GM08714 (cell line): ENCODE results near the gene ASCL2.

Experiments used
- H3K4me3 ChIP-seq: fragments of 200-500 bp; sonication (Bioruptor generic); 2 replicates; pipeline ENCODE4 v1.5.1; 2014; ENCODE audit warnings: mild to moderate bottlenecking, low read length, inconsistent platforms
- ZNF274 ChIP-seq: IDR thresholded peaks from 2 replicates; pipeline ENCODE4 v1.6.1; 2012; ENCODE audit warnings: mild to moderate bottlenecking, low read depth, low read length

Gene ASCL2

DNA sequence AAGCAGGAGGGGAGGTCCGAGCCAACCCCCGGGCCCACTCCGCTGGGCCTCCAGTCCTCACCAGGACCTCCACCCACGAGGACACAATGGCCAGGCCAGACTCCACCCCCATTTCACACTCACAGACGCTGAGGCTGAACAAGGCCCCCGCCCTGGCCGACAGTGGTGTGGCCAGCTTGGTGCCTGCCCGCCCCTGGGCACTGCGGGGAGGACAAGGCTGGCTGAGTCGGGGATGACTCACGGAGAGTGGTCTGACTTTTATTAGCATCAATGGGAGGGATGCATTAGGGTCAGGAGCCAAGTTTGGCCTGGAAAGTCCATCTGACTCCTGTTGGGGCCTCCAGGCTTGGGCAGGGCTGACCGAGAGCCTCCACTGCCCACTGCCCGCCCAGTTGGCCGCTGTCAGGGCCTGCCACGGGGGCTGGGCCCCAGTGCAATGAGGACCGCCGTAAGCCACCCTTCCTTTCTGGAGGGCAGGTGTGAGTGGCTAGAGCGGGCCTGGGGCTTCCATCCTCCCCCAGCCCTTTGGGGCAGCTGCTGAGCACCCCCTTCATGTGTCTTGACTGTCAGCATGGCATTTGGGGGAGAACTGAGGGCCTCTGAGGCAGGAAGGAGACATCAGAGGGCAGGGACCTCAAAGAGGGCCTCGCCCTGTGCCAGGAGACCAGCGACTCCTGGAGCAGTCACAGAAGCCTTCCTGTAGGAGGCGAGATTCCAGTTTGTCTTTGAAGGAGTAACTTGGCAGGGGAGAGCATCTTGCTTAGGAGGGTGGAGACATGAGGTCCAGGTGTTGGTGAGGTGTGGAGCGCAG lies 42.0 kb upstream of the ASCL2 start:
- TF ChIP-seq ZNF274 = no peak
- no peak overlapping the region for H3K4me3 ChIP-seq

GRCh38 chr11:2311353-2312133 lies 41.2 kb upstream of the ASCL2 start:
- no peak overlapping the region for H3K4me3 ChIP-seq
- no peak for TF ChIP-seq ZNF274

DNA sequence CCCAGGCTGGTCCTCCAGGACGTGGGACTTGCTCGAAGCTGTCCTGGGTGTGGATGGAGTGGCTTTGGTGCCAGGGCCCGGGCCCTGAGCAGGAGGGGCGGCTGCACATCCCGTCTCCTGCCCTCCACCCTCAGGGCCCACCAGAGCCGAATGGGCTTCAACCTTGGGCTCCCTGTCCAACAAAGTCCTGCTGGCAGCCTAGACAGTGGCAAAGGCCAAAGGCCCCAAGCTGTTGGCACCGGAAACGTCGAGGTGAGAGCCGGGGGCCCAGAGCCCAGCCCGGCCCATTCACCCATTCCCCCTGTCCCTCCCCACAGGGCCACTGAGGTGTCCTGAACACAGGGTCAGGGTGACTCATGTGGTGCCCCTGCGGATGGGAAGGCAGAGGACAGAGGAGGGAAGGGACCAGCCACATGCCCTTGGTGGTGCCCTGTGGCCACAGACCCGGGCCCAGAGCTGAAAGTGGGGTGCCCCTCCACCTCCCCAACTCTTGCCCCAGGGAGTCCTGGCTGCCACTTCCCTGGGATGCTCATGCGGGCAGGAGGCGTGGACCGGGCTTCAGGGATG lies 40.5 kb upstream of the ASCL2 start:
- TF ChIP-seq ZNF274 = no peak
- no peak overlapping the region for H3K4me3 ChIP-seq

DNA sequence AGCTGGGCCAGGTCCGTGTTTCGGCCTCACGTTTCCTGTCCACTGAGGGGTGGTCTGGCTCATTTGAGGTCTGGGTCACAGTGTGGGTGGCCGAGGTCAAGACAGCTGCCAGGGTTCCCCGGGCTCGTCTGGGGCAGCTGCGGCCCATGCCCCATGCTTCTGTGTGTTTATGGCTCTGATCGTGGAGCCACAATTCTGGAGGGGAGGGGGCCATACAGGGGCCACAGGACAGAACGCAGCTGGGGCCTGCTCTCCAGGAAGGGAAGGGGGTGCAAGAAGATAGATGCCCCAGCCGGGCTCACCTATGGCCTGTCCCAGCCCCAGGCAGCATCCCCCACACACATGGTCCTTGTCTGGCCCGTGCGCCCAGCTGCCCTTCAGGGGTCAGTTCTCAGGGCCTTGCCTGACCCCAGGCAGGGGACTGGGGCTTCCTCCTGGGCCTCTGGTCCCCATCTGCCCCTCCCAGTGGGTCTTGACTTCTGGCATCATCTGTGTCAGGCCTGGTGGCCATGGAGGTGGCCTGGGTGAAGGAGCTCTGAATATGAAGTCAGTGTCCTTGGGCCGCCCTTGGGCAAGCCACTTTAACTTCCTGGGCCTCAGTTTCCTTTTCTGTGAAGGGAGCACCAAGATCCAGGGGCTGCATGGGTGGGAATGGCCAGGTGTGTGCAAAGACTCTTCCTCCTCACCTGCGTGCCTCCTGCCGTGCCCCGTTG lies 39.8 kb upstream of the ASCL2 start:
- no peak for TF ChIP-seq ZNF274
- H3K4me3 ChIP-seq = no peak overlapping the region

GRCh38 chr11:2309251-2310072 lies 39.1 kb upstream of the ASCL2 start:
- TF ChIP-seq ZNF274 = no peak
- H3K4me3 ChIP-seq = no peak overlapping the region

GRCh38 chr11:2308713-2309112 lies 38.3 kb upstream of the ASCL2 start:
- no peak overlapping the region for H3K4me3 ChIP-seq
- TF ChIP-seq ZNF274 = no peak

DNA sequence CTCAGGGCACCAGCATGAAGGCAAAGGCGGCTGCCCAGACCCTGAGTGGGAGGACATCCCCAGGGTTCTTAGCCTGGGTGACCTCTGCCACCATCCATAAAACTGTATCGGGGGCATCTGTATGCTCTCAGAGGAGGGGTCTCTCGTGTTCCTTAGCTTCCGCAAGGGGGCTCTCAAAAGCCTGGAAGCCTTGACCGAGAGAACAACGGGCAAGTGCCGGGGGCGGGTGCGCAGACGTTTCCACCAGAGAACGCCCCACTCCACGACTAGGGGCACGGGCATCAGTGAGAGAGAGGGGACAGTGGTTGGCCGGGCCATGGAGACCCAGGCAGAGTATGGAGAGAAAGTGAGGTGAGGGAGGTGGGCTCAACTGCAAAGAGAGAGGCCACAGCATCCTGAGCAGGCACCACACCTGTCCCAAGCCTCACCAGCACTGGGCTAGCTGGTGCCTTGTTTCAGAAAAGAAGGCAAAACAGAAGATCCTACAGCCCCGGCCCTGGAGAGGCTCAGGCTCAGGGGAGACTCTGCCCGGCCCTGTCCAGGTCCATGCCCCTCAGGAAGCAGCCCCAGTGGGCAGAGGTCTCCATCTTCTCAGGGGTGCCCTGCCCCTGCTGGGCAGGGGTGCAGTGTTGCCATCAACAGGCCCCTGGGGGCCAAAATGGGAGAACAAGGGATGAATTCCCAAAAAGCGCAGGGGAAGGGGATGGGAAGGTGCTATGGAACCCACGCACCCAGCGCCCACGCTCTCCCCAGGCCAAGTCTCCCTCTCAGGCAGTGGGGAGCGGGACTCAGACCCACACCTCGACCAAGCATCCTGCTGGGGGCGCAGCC lies 37.3 kb upstream of the ASCL2 start:
- H3K4me3 ChIP-seq = no peak overlapping the region
- TF ChIP-seq ZNF274 = no peak

GRCh38 chr11:2306877-2307500 lies 36.6 kb upstream of the ASCL2 start:
- no peak for TF ChIP-seq ZNF274
- no peak overlapping the region for H3K4me3 ChIP-seq

DNA sequence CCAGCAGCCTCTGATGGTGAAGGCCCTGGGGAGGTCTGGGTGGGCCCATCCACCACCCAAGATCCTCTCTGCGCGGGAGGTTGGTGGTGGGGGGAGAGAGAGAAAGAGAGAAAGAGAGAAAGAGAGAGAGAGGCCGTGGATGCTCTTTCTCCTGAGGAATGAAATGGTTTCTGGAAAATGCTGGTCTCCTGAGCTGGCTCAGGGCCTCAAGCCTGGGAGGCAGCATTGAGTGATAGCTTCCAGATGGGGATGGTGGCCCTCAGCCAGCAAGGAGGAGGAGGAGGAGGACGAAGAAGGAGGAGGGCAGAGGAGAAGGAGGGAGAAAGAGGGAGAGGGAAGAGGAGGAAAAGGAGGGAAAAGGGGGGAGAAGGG lies 36.0 kb upstream of the ASCL2 start:
- no peak overlapping the region for H3K4me3 ChIP-seq
- TF ChIP-seq ZNF274 = no peak

GRCh38 chr11:2305788-2306451 lies 35.5 kb upstream of the ASCL2 start:
- H3K4me3 ChIP-seq = no peak overlapping the region
- no peak for TF ChIP-seq ZNF274

DNA sequence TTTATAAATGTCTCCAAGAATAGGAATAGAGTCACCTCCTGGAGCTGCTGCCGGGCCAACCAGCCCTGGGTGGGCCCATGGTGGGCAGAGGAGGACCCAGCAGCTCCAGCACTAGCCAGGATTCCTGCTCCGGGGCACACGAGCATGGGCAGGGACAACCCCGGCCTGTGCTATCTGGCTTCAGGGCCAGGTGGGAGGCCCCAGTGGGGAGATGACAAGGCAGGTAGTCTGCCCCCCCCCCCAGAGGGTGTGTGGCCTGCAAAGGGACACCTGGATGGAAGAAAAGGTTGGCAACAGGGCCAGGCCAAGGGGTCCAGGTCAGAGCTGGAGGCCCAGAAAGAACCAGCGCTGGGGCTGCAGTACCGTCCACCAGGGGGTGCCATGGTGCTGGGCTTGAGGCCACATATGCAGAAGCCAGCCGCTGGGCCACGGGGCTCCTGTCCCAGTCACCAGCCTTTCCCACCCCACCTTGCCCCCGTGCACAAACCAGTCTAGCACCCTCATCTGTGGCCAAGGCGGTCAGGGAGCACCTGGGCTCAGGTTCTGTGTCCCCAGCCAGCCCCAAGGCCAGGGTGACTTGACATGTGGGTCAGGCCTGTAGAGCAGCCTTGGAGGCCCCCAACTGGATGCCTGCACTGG lies 34.9 kb upstream of the ASCL2 start:
- no peak for TF ChIP-seq ZNF274
- no peak overlapping the region for H3K4me3 ChIP-seq
